Prostate gland (tissue), 2 donors: ENCODE measurements around the gene TIMM9.

Experiments used
- POLR2A ChIP-seq: fragments of 450-650 bp; IDR thresholded peaks from one replicate; pipeline ENCODE4 v1.6.1; 2016; ENCODE audit warnings: antibody characterized with exemption, mild to moderate bottlenecking
- POLR2AphosphoS5 ChIP-seq: sonication (generic); formaldehyde crosslinking; IDR thresholded peaks from one replicate; pipeline ENCODE4 v1.6.1; 2017; ENCODE audit warnings: antibody characterized with exemption
- TF ChIP-seq, protein P1 (sequence below), 4 experiments: fragments of 200-600 bp in 2 of 4; fragments of 450-650 bp in 2 of 4; sonication (generic) in 2 of 4; IDR thresholded peaks; 1 replicate in 3 of 4; 2 replicates in 1 of 4; pipeline ENCODE4 v1.5.1; 2016 to 2019; ENCODE audit warnings: antibody characterized with exemption in 4 of 4, mild to moderate bottlenecking in 2 of 4, moderate library complexity in 2 of 4

DNA sequence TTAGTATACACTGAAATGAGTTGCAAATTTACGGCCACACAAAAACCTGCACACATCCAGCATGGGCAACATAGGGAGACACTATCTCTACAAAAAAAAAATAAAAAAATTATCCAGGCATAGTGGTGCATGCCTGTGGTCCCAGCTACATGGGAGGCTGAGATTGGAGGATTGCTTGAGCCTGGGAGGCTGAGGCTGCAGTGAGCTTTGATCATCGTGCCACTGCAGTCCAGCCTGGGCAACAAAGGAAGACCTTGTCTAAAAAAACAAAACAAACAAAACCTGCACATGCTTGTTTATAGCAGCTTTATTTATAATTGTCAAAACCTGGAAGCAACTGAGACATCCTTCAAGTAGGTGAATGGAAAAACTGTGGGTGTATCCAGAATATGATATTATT lies 36.5 kb downstream of the TIMM9 start:
- TF ChIP-seq POLR2A: no peak
- TF ChIP-seq, protein P1, sequence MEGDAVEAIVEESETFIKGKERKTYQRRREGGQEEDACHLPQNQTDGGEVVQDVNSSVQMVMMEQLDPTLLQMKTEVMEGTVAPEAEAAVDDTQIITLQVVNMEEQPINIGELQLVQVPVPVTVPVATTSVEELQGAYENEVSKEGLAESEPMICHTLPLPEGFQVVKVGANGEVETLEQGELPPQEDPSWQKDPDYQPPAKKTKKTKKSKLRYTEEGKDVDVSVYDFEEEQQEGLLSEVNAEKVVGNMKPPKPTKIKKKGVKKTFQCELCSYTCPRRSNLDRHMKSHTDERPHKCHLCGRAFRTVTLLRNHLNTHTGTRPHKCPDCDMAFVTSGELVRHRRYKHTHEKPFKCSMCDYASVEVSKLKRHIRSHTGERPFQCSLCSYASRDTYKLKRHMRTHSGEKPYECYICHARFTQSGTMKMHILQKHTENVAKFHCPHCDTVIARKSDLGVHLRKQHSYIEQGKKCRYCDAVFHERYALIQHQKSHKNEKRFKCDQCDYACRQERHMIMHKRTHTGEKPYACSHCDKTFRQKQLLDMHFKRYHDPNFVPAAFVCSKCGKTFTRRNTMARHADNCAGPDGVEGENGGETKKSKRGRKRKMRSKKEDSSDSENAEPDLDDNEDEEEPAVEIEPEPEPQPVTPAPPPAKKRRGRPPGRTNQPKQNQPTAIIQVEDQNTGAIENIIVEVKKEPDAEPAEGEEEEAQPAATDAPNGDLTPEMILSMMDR (IDR thresholded peaks at IDR 0.05): no peak
- TF ChIP-seq POLR2AphosphoS5: no peak
